HepG2 (cell line): ENCODE results near the gene HAP1. TPM values are rescaled to one million over a fixed set of nuclear protein-coding genes. Genes with fewer than 3 reads are reported as not detected.
A peak's percentile ranks its signal among the peaks of the same experiment; 100 is the strongest.

Experiments used
- CAMTA2 ChIP-seq: sonication (generic); formaldehyde crosslinking; IDR thresholded peaks from 2 replicates; pipeline ENCODE4 v1.4.0; 2020; ENCODE audit warnings: mild to moderate bottlenecking, missing genetic modification reagents, borderline replicate concordance
- CTCF ChIP-seq: sonication (generic); formaldehyde crosslinking; IDR thresholded peaks from 2 replicates; pipeline ENCODE4 v1.5.0; 2020; ENCODE audit warnings: mild to moderate bottlenecking, missing genetic modification reagents, moderate library complexity
- YY1 ChIP-seq: IDR thresholded peaks from 2 replicates; pipeline ENCODE4 v1.6.1; 2011; ENCODE audit warnings: low read length, low read depth, moderate library complexity, mild to moderate bottlenecking; ENCODE audit not compliant: insufficient read depth, insufficient replicate concordance
- ZBTB49 ChIP-seq: sonication (generic); formaldehyde crosslinking; IDR thresholded peaks from 2 replicates; pipeline ENCODE4 v1.4.0; 2020; ENCODE audit warnings: missing genetic modification reagents, borderline replicate concordance
- ZNF619 ChIP-seq: sonication (generic); formaldehyde crosslinking; IDR thresholded peaks from 2 replicates; pipeline ENCODE4 v1.4.0; 2020; ENCODE audit warnings: mild to moderate bottlenecking, missing genetic modification reagents
- polyA plus RNA-seq, 8 experiments: library from polyadenylated mRNA; depleted of rRNA in 3 of 8; stranded (reverse) in 7 of 8; unstranded in 1 of 8; fragments of >200 nt; fragmentation: Illumina TruSeq in 4 of 8; extraction: Trizol in 4 of 8; gene quantifications; 2 replicates each; pipeline versions ENCODE4 v1.2.1 to v1.2.3, GENCODE V29; 2011 to 2016; ENCODE audit warnings: low read depth in 4 of 8, missing spikeins in 1 of 8, mixed read lengths in 1 of 8; ENCODE audit not compliant: insufficient read depth in 1 of 8
- total RNA-seq, 5 experiments: library from RNA; depleted of rRNA; stranded (reverse); fragments of >200 nt; fragmentation: Illumina TruSeq; extraction: Trizol; gene quantifications; 2 replicates each; pipeline ENCODE4 v1.2.3, GENCODE V29; 2016; ENCODE audit warnings: low read depth in 1 of 5
- TF ChIP-seq, protein P1 (sequence below): sonication (generic); formaldehyde crosslinking; IDR thresholded peaks from 2 replicates; pipeline ENCODE4 v1.9.0; 2021; ENCODE audit warnings: missing genetic modification reagents, borderline replicate concordance
- TF ChIP-seq, protein P2 (sequence below): sonication (generic); formaldehyde crosslinking; IDR thresholded peaks from one replicate; pipeline ENCODE4 v1.5.1; 2020; ENCODE audit warnings: mild to moderate bottlenecking, missing genetic modification reagents; ENCODE audit errors: not compliant biosample characterization

Gene HAP1
- total and polyA plus RNA-seq, 2 of the 13 experiments (the other 11 are each of a cell fraction or from before 2014, with no cell fraction given), result 0.07 TPM

- peak; percentile 18; the same call in 1 of the 2 replicates for TF ChIP-seq CTCF (CRISPR knock-in tag)
- no peak for TF ChIP-seq ZBTB49 (CRISPR knock-in tag)
- TF ChIP-seq, protein P1, sequence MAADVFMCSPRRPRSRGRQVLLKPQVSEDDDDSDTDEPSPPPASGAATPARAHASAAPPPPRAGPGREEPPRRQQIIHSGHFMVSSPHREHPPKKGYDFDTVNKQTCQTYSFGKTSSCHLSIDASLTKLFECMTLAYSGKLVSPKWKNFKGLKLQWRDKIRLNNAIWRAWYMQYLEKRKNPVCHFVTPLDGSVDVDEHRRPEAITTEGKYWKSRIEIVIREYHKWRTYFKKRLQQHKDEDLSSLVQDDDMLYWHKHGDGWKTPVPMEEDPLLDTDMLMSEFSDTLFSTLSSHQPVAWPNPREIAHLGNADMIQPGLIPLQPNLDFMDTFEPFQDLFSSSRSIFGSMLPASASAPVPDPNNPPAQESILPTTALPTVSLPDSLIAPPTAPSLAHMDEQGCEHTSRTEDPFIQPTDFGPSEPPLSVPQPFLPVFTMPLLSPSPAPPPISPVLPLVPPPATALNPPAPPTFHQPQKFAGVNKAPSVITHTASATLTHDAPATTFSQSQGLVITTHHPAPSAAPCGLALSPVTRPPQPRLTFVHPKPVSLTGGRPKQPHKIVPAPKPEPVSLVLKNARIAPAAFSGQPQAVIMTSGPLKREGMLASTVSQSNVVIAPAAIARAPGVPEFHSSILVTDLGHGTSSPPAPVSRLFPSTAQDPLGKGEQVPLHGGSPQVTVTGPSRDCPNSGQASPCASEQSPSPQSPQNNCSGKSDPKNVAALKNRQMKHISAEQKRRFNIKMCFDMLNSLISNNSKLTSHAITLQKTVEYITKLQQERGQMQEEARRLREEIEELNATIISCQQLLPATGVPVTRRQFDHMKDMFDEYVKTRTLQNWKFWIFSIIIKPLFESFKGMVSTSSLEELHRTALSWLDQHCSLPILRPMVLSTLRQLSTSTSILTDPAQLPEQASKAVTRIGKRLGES (CRISPR knock-in tag), result no peak
- no peak for TF ChIP-seq ZNF619 (CRISPR knock-in tag)
- TF ChIP-seq, protein P2, sequence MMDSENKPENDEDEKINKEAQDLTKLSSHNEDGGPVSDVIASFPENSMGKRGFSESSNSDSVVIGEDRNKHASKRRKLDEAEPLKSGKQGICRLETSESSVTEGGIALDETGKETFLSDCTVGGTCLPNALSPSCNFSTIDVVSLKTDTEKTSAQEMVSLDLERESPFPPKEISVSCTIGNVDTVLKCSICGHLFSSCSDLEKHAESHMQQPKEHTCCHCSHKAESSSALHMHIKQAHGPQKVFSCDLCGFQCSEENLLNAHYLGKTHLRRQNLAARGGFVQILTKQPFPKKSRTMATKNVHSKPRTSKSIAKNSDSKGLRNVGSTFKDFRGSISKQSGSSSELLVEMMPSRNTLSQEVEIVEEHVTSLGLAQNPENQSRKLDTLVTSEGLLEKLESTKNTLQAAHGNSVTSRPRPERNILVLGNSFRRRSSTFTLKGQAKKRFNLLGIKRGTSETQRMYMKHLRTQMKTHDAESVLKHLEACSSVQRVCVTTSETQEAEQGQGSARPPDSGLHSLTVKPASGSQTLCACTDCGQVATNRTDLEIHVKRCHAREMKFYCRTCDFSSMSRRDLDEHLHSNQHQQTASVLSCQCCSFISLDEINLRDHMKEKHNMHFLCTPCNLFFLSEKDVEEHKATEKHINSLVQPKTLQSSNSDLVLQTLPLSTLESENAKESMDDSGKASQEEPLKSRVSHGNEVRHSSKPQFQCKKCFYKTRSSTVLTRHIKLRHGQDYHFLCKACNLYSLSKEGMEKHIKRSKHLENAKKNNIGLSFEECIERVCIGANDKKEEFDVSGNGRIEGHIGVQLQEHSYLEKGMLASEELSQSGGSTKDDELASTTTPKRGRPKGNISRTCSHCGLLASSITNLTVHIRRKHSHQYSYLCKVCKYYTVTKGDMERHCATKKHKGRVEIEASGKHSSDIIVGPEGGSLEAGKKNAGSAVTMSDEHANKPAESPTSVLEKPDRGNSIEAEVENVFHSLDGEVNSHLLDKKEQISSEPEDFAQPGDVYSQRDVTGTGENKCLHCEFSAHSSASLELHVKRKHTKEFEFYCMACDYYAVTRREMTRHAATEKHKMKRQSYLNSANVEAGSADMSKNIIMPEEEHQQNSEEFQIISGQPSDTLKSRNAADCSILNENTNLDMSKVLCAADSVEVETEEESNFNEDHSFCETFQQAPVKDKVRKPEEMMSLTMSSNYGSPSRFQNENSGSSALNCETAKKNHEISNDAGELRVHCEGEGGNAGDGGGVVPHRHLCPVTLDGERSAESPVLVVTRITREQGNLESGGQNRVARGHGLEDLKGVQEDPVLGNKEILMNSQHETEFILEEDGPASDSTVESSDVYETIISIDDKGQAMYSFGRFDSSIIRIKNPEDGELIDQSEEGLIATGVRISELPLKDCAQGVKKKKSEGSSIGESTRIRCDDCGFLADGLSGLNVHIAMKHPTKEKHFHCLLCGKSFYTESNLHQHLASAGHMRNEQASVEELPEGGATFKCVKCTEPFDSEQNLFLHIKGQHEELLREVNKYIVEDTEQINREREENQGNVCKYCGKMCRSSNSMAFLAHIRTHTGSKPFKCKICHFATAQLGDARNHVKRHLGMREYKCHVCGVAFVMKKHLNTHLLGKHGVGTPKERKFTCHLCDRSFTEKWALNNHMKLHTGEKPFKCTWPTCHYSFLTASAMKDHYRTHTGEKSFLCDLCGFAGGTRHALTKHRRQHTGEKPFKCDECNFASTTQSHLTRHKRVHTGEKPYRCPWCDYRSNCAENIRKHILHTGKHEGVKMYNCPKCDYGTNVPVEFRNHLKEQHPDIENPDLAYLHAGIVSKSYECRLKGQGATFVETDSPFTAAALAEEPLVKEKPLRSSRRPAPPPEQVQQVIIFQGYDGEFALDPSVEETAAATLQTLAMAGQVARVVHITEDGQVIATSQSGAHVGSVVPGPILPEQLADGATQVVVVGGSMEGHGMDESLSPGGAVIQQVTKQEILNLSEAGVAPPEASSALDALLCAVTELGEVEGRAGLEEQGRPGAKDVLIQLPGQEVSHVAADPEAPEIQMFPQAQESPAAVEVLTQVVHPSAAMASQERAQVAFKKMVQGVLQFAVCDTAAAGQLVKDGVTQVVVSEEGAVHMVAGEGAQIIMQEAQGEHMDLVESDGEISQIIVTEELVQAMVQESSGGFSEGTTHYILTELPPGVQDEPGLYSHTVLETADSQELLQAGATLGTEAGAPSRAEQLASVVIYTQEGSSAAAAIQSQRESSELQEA (CRISPR knock-in tag), result no peak
- no peak for TF ChIP-seq YY1
- TF ChIP-seq CAMTA2 (CRISPR knock-in tag), result no peak
Observed at GRCh38 chr17:41739661-41740352, 5.4 kb upstream of the HAP1 start (continued).
